Renal pelvis (tissue), 4 donors: Measurements from ENCODE around the gene ALG9. TPM values are rescaled to one million over a fixed set of nuclear protein-coding genes. Genes with fewer than 3 reads are reported as not detected.

Experiments used
- DNase-seq: peaks from one replicate; pipeline ENCODE4 v3.0.0-alpha.2; 2013
- polyA plus RNA-seq, 3 donors: library from polyadenylated mRNA; unstranded; fragments of 120-200 nt; gene quantifications; one replicate each; pipeline ENCODE4 v1.2.1, GENCODE V29; 2013; ENCODE audit not compliant: insufficient read length in 3 of 3

ALG9 gene
- polyA plus RNA-seq, 3 donors, result 41.8 to 50.8 (median 46.3) TPM

GRCh38 chr11:111770581-111771134 is 100.7 kb downstream of the ALG9 start:
- no peak for DNase-seq

GRCh38 chr11:111766834-111767142 is 104.6 kb downstream of the ALG9 start:
- no peak for DNase-seq

DNA sequence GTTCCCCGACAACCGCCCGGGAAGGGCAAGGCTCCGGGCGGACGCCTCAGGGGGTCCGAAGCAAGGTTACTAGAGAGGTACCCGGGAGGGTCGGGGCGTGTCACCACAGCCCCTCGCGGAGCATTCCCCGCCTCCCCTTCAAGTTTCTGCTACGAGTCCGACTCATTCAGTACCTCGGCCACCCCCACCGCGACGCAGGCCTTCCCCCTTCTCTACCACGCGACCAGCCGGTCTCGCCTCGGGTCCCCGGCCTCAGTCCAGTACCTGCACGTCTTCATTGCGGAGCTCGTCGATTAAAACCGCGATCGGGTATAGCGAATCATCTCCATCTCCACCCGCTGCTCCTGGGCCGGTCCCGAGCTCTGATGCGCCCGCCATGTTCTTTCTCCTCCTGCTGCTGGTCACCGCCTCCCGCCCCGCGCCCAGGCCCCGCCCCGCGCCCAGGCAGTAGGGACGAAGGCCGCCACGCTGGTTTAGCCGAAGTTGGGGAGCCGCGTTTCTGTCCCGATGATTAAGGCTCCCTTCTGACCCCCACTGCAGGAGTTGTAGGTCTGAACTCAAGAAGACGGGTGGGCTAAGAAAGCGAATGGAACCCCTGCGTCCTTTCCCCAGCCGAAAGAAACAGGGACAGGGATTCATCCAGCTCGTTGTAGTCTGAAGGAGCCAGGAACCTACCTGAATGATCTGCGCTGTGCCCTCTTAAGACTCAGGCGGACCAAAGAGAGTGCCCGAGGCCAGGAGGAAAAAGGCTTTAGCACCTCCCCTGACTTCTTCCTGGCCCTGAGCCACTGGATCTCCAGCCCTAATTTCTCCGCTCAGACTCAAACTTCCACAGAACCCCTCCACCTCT is 105.2 kb downstream of the ALG9 start, which contains the start of gene PPP2R1B:
PPP2R1B (minus strand) TSS at position 406 of the 850 bp plus-strand sequence; CDS start at position 378, 28 bp downstream.
- peak; percentile 76 for DNase-seq

DNA sequence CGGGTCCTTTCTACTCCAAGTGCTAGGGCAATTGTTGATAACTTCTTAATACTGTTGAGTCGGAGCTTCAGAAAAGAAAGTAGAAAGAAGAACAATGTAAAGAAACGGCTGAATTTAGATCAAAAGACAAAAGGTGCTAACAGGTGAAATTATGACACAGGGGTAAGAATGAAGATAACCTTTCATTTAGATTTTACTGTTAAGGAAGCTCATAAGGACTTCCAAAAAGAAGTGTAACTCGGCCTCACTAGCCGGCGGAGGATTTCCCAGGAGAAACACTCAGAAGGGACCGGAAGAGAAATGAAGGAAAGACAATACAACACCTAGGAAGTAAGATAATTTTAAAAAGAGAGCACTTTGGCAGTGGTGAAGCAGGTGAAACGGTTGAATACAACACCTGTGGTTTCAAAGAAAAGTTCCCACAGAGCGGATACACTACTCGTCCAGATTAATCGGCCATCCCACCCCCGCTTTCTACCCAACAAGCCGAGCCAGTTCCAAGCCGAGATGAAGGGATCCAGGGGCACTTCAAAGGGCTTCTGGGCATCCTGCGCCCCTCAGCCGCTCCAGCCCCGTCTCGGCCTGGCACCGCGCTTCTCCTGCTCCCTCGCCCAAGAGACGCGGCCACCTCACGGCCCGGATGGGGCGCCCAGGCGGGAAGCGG is 105.9 kb downstream of the ALG9 start:
- DNase-seq, result no peak

DNA sequence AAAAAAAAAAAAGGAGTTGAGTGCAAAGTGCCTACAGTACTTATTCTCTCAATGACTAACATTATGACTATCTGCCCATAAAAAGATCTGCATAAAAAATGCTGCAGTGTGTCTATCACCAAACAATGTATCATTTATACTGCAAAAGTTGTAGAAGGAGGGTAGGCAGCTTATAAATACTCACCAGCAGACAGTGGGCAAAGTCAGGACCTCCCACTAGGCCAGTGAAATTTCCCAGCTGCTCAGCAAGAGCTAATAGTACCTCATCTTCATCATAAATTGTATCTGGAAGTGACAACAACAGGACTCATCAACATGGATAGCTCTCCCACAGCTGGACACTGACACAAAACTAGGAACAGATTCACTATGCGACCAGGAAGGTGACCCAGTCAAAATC is 106.8 kb downstream of the ALG9 start:
- DNase-seq, result no peak

DNA sequence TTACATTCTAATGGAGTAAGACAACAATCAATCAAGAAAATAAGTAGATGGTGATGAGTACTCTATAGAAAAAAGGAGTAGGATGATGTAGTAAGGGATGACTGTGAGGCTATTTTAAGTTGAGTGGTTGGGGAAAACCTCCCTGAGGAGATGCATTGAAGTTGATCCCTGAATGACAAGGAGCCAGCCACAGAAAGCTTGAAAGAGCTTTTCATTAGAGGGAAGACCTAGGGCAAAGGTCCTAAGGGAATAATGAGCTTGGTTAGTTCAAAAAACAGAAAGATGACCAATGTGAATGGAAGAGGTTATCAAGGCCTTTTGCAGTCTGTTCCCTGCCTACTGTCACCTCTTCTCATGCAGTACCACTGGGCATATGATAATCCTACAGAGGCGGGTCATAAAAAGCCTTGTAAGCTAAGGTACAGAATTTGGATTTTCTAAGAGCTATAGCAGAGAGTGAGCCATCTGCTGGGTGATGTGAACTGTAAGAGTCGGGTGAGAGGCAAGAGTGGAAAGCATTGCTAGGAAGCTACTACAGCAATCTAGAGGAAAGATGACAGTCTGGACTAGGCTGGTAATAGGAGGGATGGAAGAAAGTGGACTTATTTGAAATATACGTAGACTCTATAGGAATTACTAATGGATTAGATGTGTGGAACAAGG is 108.3 kb downstream of the ALG9 start:
- no peak for DNase-seq

- DNase-seq, result no peak
Measured at GRCh38 chr11:111762526-111762925, 108.9 kb downstream of the ALG9 start.

DNA sequence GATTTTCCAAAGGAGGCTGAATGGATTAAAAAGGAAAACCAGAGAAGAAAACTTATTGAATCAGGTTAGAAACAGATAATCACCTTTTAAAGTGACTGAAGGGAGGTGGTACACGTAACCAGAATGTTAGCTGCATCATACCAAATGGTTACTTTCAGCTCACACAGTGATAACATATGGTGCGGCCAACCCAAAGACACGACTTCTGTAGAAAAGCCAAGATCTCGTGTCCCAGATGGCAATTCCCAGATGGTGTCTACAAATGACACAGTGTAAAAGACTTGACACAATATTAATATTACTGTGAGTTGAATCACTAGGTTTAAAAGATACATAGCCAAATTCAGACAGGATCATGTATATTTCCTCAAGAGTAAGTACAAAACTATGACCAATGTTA is 110.3 kb downstream of the ALG9 start:
- no peak for DNase-seq

- DNase-seq, result no peak
Measured at GRCh38 chr11:111759778-111760407, 111.5 kb downstream of the ALG9 start.

GRCh38 chr11:111759376-111759775 is 112.0 kb downstream of the ALG9 start:
- DNase-seq, result no peak

- DNase-seq, result no peak
Measured at GRCh38 chr11:111756097-111756496, 115.3 kb downstream of the ALG9 start.

DNA sequence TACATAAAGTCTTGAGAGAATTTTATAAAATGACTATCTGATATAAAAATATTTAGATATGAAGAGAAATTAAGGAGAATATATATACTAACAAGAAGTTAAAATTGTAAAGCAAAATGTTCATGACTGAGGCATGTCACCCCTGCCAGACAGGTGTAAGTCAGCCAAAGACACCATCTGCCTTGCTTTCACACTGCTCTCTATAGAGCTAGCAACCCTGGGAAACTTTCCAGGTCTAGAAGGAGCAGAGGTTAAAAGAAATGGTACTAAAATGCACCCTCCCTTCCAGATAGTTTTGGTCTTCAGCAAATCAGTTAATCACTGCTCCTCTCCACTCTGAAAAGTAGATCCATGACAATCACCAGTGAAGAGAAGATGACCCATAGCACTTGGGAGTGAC is 121.7 kb downstream of the ALG9 start:
- DNase-seq, result no peak

- DNase-seq, result no peak
Measured at GRCh38 chr11:111748035-111748804, 123.2 kb downstream of the ALG9 start.

DNA sequence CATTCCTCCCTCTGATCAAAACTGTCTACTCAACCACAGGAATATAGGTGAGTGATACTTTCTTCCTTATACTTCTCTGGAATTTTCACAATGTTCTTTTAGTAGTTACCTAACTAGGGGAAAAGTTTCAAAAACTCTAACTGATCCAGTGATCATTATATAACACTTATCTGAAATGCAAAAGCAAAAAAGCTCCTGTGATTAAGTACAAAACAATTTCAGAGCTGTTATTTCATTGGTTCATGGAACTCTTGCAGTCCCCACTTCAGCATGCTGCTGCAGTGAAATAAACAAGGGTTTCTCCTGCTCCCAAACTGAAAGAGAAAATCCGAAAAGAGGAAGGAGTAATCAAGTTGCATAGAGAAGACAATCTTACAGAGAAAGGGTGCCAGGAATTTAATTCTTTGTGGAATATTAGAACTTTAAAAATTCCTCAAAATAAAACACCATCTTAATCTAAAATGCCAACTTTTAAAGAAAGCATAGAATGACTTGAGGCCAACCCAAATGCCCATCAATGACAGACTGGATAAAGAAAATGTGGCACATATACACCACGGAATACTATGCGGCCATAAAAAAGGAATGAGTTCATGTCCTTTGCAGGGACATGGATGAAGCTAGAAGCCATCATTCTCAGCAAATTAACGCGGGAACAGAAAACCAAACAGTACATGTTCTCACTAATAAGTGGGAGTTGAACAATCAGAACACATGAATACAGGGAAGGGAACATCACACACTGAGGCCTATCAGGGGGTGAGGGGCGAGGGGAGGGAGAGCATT is 125.5 kb downstream of the ALG9 start:
- no peak for DNase-seq

DNA sequence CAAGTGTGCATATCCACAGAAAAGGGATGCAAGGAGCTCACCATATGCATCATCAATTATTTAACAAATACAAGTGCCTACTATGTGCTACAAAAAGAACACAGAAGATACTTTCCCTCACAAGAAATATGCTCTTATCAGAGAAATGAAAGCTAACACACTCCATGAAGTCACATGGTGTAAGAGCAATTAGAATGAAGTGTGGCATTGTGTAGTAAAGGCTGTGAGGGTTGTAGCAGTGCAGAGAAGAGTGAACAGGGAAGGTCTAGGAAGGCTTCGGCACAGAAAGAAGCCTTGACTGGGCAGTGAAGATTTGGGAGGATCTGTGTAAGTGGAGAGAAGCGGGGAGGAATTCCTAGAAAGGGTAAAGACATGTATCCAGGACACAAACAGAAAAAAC is 127.7 kb downstream of the ALG9 start:
- DNase-seq, result no peak

DNA sequence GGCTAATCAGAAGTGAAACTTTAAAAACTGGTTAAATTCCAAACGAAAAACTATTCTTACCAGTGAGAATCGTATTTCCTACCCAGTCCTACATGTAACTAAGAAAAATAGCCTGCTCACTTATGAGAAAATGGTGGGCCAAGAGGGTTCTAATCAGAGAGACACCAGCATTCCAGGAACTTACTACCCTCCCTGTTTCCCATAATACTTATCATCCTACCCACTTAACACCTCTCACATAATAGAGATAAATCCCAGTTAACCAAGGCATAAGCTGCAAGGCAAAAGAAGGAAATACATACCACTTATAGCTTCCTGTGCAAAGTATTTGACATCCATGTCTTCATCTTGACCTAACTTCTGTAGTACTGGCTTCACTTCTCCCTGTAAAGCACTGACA is 129.6 kb downstream of the ALG9 start:
- no peak for DNase-seq

DNA sequence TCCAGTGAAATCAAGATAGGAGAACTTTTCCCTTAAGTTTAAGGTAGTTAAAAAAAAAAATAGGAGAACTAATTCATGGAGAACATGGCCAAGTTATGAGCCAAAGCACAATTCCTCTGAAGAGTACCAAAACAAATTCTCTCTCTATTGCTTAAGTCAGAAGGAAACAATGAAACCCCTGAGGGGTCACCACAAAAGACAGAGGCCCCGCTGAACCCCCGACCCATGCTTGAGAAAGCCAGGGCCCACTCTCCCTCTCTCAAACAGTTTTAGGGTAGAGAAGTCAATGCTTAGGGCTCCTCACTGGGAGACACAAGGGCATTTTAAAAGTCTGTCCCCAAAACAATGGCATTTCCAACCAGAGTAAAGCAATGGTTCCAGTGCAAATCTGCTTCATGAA is 132.1 kb downstream of the ALG9 start:
- no peak for DNase-seq

DNA sequence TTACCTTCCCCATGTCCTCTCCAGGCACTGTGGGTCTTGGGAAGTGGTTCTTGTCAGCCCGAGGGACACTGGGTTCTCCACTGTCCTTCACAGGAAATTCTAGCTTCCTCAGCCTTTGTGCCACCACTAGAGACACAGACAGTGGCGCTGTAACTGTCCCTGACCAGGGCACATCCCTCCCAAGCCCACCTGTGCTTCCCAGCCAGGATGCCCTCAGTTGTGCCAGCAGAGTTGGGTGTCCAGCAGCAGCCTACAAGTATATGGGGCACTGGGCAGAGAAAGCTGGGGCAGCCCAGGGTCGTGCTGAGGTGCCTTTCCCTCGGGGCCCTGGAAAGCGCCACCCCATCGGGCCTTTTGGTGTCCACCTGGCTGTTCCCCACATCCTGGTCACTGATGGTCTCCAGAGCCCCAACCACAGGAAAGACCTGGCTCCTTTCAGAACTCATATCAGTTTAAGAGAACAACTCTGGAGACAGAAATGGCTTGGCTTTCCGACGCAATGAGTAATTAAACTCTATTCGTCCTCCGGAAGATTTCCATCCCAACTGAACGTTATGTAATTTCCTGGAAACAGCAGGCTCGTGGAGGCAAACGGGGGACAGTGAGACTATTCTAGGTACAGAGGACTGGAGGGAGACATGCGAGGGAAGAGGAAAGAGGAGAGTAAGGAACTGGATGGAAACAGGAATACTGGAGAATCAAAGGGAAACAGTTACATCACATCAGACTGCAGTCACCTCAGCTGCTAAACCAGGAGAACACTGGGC is 133.8 kb downstream of the ALG9 start:
- DNase-seq, result no peak

DNA sequence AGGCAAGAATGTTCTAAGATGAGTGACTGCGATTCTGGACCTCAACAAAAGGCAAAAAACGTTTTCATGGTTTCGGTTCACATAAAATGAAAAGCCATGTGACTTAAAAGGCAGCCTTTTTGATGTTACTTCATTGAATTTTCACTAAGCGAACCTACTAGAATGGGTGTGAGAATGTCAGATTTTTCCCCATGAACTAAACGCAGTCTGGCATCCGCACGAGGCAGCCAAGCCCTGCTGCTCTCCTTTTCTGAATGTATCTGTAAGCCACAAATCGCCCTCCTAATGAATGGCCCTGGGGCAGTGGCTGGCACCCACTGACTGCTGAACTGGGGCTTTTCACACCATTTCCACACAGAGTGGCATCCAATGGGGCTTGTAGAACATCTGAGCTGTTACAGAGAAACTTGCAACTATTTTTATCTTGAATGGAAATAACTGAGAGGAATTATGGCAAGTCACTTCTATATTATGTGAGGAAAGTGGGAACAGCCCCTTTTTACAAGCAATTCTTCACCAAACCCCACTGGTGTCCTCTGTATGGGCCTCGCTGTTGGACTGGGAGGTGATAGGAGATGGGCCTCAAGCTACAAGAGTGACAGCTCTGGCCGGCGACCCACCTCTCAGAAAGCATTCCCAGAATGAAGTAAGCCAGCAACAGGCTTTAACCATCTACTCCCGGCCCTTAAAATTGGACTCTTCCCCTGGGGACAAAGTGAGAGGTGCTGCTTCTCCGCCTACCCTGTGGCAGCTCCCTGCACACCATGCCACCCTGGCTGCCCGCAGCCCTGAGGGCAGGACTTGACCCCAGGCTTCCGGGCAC is 134.5 kb downstream of the ALG9 start:
- DNase-seq, result no peak
